ENCODE results near the gene GNAS-AS1.

- TF ChIP-seq CTCF (conservative IDR thresholded peaks at IDR 0.05) (no peak), EZH2 (IDR thresholded peaks at IDR 0.05; ENCODE audit: low read depth) (no peak)
These were observed 34.3 kb upstream of the GNAS-AS1 start for GRCh38 chr20:58884966-58885365.
